ENCODE data around the gene PROZ. TPM values are rescaled to one million over a fixed set of nuclear protein-coding genes. Genes with fewer than 3 reads are reported as not detected.

Gene PROZ
- total and polyA plus RNA-seq, 2 of the 13 experiments (the other 11 are each of a cell fraction or from before 2014, with no cell fraction given) = 5.6 to 22.5 TPM

DNA sequence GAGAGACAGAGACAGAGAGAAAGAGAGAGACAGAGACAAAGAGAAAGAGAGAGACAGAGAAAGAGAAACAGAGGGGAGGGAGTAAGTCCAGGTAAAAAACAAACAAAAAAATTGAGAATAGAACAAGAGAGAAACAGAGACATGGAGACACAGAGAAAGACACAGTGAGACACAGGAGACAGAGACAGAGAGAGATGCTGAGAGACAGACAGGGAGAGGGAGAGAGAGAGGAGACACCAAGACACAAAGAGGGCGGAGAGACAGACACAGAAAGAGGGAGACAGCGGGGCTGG, 5.8 kb upstream of the PROZ start (continued):
- TF ChIP-seq PAX8 (CRISPR knock-in tag; IDR thresholded peaks at IDR 0.05; ENCODE audit: borderline replicate concordance) = no peak
- TF ChIP-seq, protein P1, sequence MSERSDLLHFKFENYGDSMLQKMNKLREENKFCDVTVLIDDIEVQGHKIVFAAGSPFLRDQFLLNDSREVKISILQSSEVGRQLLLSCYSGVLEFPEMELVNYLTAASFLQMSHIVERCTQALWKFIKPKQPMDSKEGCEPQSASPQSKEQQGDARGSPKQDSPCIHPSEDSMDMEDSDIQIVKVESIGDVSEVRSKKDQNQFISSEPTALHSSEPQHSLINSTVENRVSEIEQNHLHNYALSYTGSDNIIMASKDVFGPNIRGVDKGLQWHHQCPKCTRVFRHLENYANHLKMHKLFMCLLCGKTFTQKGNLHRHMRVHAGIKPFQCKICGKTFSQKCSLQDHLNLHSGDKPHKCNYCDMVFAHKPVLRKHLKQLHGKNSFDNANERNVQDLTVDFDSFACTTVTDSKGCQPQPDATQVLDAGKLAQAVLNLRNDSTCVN (CRISPR knock-in tag; IDR thresholded peaks at IDR 0.05; ENCODE audit: borderline replicate concordance) = no peak
- 0 out of 2 replicates have a peak, but pooled peaks have one; percentile 9 for TF ChIP-seq NFYC (CRISPR knock-in tag; IDR thresholded peaks at IDR 0.05)
- TF ChIP-seq IKZF4 (CRISPR knock-in tag; IDR thresholded peaks at IDR 0.05; ENCODE audit: borderline replicate concordance, low read depth, not compliant biosample characterization) = no peak
- TF ChIP-seq, protein P2, sequence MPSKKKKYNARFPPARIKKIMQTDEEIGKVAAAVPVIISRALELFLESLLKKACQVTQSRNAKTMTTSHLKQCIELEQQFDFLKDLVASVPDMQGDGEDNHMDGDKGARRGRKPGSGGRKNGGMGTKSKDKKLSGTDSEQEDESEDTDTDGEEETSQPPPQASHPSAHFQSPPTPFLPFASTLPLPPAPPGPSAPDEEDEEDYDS (CRISPR knock-in tag; IDR thresholded peaks at IDR 0.05) = peak; percentile 48; the same call in 1 of the 2 replicates
- TF ChIP-seq CHD2 (IDR thresholded peaks at IDR 0.05; ENCODE audit: low read depth, low read length) = no peak
- TF ChIP-seq, protein P3, sequence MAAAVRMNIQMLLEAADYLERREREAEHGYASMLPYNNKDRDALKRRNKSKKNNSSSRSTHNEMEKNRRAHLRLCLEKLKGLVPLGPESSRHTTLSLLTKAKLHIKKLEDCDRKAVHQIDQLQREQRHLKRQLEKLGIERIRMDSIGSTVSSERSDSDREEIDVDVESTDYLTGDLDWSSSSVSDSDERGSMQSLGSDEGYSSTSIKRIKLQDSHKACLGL (CRISPR knock-in tag; IDR thresholded peaks at IDR 0.05) = no peak
- TF ChIP-seq, protein P4, sequence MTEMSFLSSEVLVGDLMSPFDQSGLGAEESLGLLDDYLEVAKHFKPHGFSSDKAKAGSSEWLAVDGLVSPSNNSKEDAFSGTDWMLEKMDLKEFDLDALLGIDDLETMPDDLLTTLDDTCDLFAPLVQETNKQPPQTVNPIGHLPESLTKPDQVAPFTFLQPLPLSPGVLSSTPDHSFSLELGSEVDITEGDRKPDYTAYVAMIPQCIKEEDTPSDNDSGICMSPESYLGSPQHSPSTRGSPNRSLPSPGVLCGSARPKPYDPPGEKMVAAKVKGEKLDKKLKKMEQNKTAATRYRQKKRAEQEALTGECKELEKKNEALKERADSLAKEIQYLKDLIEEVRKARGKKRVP (CRISPR knock-in tag; IDR thresholded peaks at IDR 0.05) = no peak
- no peak for TF ChIP-seq ZNF180 (CRISPR knock-in tag; IDR thresholded peaks at IDR 0.05; ENCODE audit: borderline replicate concordance, low read depth)
- TF ChIP-seq, protein P5, sequence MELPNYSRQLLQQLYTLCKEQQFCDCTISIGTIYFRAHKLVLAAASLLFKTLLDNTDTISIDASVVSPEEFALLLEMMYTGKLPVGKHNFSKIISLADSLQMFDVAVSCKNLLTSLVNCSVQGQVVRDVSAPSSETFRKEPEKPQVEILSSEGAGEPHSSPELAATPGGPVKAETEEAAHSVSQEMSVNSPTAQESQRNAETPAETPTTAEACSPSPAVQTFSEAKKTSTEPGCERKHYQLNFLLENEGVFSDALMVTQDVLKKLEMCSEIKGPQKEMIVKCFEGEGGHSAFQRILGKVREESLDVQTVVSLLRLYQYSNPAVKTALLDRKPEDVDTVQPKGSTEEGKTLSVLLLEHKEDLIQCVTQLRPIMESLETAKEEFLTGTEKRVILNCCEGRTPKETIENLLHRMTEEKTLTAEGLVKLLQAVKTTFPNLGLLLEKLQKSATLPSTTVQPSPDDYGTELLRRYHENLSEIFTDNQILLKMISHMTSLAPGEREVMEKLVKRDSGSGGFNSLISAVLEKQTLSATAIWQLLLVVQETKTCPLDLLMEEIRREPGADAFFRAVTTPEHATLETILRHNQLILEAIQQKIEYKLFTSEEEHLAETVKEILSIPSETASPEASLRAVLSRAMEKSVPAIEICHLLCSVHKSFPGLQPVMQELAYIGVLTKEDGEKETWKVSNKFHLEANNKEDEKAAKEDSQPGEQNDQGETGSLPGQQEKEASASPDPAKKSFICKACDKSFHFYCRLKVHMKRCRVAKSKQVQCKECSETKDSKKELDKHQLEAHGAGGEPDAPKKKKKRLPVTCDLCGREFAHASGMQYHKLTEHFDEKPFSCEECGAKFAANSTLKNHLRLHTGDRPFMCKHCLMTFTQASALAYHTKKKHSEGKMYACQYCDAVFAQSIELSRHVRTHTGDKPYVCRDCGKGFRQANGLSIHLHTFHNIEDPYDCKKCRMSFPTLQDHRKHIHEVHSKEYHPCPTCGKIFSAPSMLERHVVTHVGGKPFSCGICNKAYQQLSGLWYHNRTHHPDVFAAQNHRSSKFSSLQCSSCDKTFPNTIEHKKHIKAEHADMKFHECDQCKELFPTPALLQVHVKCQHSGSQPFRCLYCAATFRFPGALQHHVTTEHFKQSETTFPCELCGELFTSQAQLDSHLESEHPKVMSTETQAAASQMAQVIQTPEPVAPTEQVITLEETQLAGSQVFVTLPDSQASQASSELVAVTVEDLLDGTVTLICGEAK (IDR thresholded peaks at IDR 0.05) = 0 out of 2 replicates have a peak, but pooled peaks have one; percentile 11
- TF ChIP-seq, protein P5 (CRISPR knock-in tag; IDR thresholded peaks at IDR 0.05) = no peak
- TF ChIP-seq, protein P6, sequence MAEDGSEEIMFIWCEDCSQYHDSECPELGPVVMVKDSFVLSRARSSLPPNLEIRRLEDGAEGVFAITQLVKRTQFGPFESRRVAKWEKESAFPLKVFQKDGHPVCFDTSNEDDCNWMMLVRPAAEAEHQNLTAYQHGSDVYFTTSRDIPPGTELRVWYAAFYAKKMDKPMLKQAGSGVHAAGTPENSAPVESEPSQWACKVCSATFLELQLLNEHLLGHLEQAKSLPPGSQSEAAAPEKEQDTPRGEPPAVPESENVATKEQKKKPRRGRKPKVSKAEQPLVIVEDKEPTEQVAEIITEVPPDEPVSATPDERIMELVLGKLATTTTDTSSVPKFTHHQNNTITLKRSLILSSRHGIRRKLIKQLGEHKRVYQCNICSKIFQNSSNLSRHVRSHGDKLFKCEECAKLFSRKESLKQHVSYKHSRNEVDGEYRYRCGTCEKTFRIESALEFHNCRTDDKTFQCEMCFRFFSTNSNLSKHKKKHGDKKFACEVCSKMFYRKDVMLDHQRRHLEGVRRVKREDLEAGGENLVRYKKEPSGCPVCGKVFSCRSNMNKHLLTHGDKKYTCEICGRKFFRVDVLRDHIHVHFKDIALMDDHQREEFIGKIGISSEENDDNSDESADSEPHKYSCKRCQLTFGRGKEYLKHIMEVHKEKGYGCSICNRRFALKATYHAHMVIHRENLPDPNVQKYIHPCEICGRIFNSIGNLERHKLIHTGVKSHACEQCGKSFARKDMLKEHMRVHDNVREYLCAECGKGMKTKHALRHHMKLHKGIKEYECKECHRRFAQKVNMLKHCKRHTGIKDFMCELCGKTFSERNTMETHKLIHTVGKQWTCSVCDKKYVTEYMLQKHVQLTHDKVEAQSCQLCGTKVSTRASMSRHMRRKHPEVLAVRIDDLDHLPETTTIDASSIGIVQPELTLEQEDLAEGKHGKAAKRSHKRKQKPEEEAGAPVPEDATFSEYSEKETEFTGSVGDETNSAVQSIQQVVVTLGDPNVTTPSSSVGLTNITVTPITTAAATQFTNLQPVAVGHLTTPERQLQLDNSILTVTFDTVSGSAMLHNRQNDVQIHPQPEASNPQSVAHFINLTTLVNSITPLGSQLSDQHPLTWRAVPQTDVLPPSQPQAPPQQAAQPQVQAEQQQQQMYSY (CRISPR knock-in tag; IDR thresholded peaks at IDR 0.05) = no peak
- no peak for TF ChIP-seq ZNF34 (CRISPR knock-in tag; IDR thresholded peaks at IDR 0.05; ENCODE audit: borderline replicate concordance)

Measured in HepG2 (cell line).